GM21447 (cell line): ENCODE measurements around the gene EFTUD2.
"Not testable (repeated sequence)": the region's sequence is repeated elsewhere in the genome, so short reads cannot be mapped to it uniquely, and the experiment has no call there.

Source experiments
- ATAC-seq: cut with Tn5 transposase; IDR thresholded peaks from one replicate; pipeline ENCODE4 v1.9.1; 2021; ENCODE audit not compliant: unreplicated experiment

EFTUD2 gene

GRCh38 chr17:44850025-44850424 is 49.2 kb downstream of the EFTUD2 start:
- no peak for ATAC-seq

GRCh38 chr17:44848961-44849489 is 50.2 kb downstream of the EFTUD2 start:
- ATAC-seq = no peak

- ATAC-seq = no peak
Observed at GRCh38 chr17:44848257-44848795, 50.9 kb downstream of the EFTUD2 start.

- ATAC-seq = no peak
Observed at GRCh38 chr17:44847586-44847985, 51.7 kb downstream of the EFTUD2 start, which contains the start of gene HIGD1B. Gene HIGD1B, plus strand, starts transcription at chr17:44847883. Its CDS starts 270 bp downstream, at chr17:44848153.

- ATAC-seq = no peak
Observed at GRCh38 chr17:44846206-44846605, 53.0 kb downstream of the EFTUD2 start.

- ATAC-seq = no peak
Observed at GRCh38 chr17:44844390-44844830, 54.8 kb downstream of the EFTUD2 start.

GRCh38 chr17:44842748-44843147 is 56.5 kb downstream of the EFTUD2 start:
- no peak for ATAC-seq

- no peak for ATAC-seq
Observed at GRCh38 chr17:44840936-44841335, 58.3 kb downstream of the EFTUD2 start.

GRCh38 chr17:44840274-44840673 is 59.0 kb downstream of the EFTUD2 start:
- ATAC-seq = no peak

- no peak for ATAC-seq
Observed at GRCh38 chr17:44837196-44837595, 62.0 kb downstream of the EFTUD2 start.

- no peak for ATAC-seq
Observed at GRCh38 chr17:44832805-44833204, 66.4 kb downstream of the EFTUD2 start.

GRCh38 chr17:44831371-44831770 is 67.9 kb downstream of the EFTUD2 start:
- no peak for ATAC-seq

- ATAC-seq = no peak
Observed at GRCh38 chr17:44830359-44831288, 68.6 kb downstream of the EFTUD2 start.

- ATAC-seq = no peak
Observed at GRCh38 chr17:44829523-44830358, 69.5 kb downstream of the EFTUD2 start, which contains the start of gene GJC1. Gene GJC1, minus strand, starts transcription at chr17:44830287. Its CDS starts 24,470 bp downstream, at chr17:44805817.

- no peak for ATAC-seq
Observed at GRCh38 chr17:44828919-44829522, 70.2 kb downstream of the EFTUD2 start.

GRCh38 chr17:44827863-44828262 is 71.4 kb downstream of the EFTUD2 start:
- ATAC-seq = no peak

- no peak for ATAC-seq
Observed at GRCh38 chr17:44826123-44826790, 73.0 kb downstream of the EFTUD2 start.

- not testable (repeated sequence) for ATAC-seq
Observed at GRCh38 chr17:44825236-44825635, 74.0 kb downstream of the EFTUD2 start.

- no peak for ATAC-seq
Observed at GRCh38 chr17:44820631-44821212, 78.5 kb downstream of the EFTUD2 start.

GRCh38 chr17:44818508-44818907 is 80.7 kb downstream of the EFTUD2 start:
- ATAC-seq = not testable (repeated sequence)
